NCI-H2107 treated with DMSO at 0.1 percent for 48 hours (cell line): ENCODE measurements around the gene SPOCK2.
"Not testable (repeated sequence)": the region's sequence is repeated elsewhere in the genome, so short reads cannot be mapped to it uniquely, and the experiment has no call there.

Experiments
- DNase-seq: peaks from one replicate; lab custom pipeline; 2025; ENCODE audit not compliant: unreplicated experiment; lab: John Stamatoyannopoulos, UW

The SPOCK2 gene

GRCh38 chr10:72034761-72035160 is 53.6 kb downstream of the SPOCK2 start:
- DNase-seq = no peak

GRCh38 chr10:72034040-72034499 is 54.3 kb downstream of the SPOCK2 start:
- no peak for DNase-seq

- DNase-seq = not testable (repeated sequence)
Observed at GRCh38 chr10:72032409-72033162, 55.8 kb downstream of the SPOCK2 start.

- DNase-seq = no peak
Observed at GRCh38 chr10:72031706-72032105, 56.6 kb downstream of the SPOCK2 start.

GRCh38 chr10:72030762-72031543 is 57.4 kb downstream of the SPOCK2 start:
- no peak for DNase-seq

GRCh38 chr10:72029414-72029813 is 58.9 kb downstream of the SPOCK2 start:
- no peak for DNase-seq

GRCh38 chr10:72027498-72027897 is 60.9 kb downstream of the SPOCK2 start:
- no peak for DNase-seq

GRCh38 chr10:72026278-72027111 is 61.9 kb downstream of the SPOCK2 start:
- no peak for DNase-seq

- DNase-seq = no peak
Observed at GRCh38 chr10:72025832-72026231, 62.5 kb downstream of the SPOCK2 start.

GRCh38 chr10:72025400-72025799 is 63.0 kb downstream of the SPOCK2 start:
- DNase-seq = no peak

GRCh38 chr10:72024596-72024995 is 63.8 kb downstream of the SPOCK2 start:
- no peak for DNase-seq

- DNase-seq = no peak
Observed at GRCh38 chr10:72022228-72022627, 66.1 kb downstream of the SPOCK2 start.

- no peak for DNase-seq
Observed at GRCh38 chr10:72020914-72021809, 67.2 kb downstream of the SPOCK2 start.

GRCh38 chr10:72019085-72019876 is 69.1 kb downstream of the SPOCK2 start:
- DNase-seq = no peak

GRCh38 chr10:72016608-72017300 is 71.6 kb downstream of the SPOCK2 start:
- peak; percentile 5 for DNase-seq

GRCh38 chr10:72015841-72016240 is 72.5 kb downstream of the SPOCK2 start:
- DNase-seq = no peak

- DNase-seq = no peak
Observed at GRCh38 chr10:72014785-72015480, 73.4 kb downstream of the SPOCK2 start.

- DNase-seq = no peak
Observed at GRCh38 chr10:72014197-72014596, 74.2 kb downstream of the SPOCK2 start.
